Breast epithelium (tissue), 4 donors: ENCODE measurements around the gene SRC. TPM values are rescaled to one million over a fixed set of nuclear protein-coding genes. Genes with fewer than 3 reads are reported as not detected.

Experiments
- DNase-seq, 2 donors: peaks; one replicate each; pipeline ENCODE4 v3.0.0-alpha.2; 2019; ENCODE audit warnings: low spot score in 2 of 2
- H3K27ac ChIP-seq, 2 donors: fragments of 200-600 bp; sonication (generic) in 1 of 2; one replicate each; pipeline ENCODE4 v1.5.1; 2016 to 2019; ENCODE audit warnings: mild to moderate bottlenecking in 1 of 2
- H3K27me3 ChIP-seq, 2 donors: fragments of 200-600 bp; sonication (generic) in 1 of 2; one replicate each; pipeline versions ENCODE4 v1.5.1 to v1.6.0; 2017 to 2019; ENCODE audit warnings: control low read depth in 1 of 2, mild to moderate bottlenecking in 1 of 2
- H3K36me3 ChIP-seq: fragments of 200-600 bp; one replicate; pipeline ENCODE4 v1.5.1; 2019
- H3K4me1 ChIP-seq, 2 donors: fragments of 200-600 bp; sonication (generic); one replicate each; pipeline ENCODE4 v1.5.1; 2016 to 2019; ENCODE audit warnings: control low read depth in 1 of 2
- H3K4me3 ChIP-seq, 3 donors: fragments of 200-600 bp; sonication (generic); 1 replicate in 2 of 3; 2 replicates in 1 of 3; pipeline ENCODE4 v1.5.1; 2016 to 2019; ENCODE audit warnings: mild to moderate bottlenecking in 3 of 3, moderate library complexity in 2 of 3
- H3K9me3 ChIP-seq, 2 donors: fragments of 200-600 bp; sonication (generic) in 1 of 2; one replicate each; pipeline ENCODE4 v1.5.1; 2016 to 2019; ENCODE audit warnings: control low read depth in 1 of 2
- CTCF ChIP-seq, 3 donors: fragments of 450-650 bp; IDR thresholded peaks; one replicate each; pipeline ENCODE4 v1.5.1; 2016 to 2017; ENCODE audit warnings: antibody characterized with exemption in 3 of 3, mild to moderate bottlenecking in 3 of 3, moderate library complexity in 3 of 3
- POLR2A ChIP-seq: fragments of 450-650 bp; IDR thresholded peaks from one replicate; pipeline ENCODE4 v1.6.1; 2016; ENCODE audit warnings: antibody characterized with exemption, mild to moderate bottlenecking, moderate library complexity
- POLR2AphosphoS5 ChIP-seq, 3 donors: sonication (generic); formaldehyde crosslinking; IDR thresholded peaks; one replicate each; pipeline ENCODE4 v1.6.1; 2017; ENCODE audit warnings: antibody characterized with exemption in 3 of 3
- intact Hi-C: fragments of 100-400 bp; cut with DNase I; formaldehyde crosslinking; loops from one replicate; pipeline ENCODE4 v1.15.1; 2023; ENCODE audit warnings: low total_unique reads
- total RNA-seq, 3 donors: library from RNA; depleted of rRNA; stranded (reverse); fragments of >200 nt; gene quantifications; one replicate each; pipeline ENCODE4 v1.1.0, GENCODE V29; 2016

The SRC gene
- total RNA-seq, 3 donors from 2014 or later = 12.8 to 25.6 (median 20.6) TPM

DNA sequence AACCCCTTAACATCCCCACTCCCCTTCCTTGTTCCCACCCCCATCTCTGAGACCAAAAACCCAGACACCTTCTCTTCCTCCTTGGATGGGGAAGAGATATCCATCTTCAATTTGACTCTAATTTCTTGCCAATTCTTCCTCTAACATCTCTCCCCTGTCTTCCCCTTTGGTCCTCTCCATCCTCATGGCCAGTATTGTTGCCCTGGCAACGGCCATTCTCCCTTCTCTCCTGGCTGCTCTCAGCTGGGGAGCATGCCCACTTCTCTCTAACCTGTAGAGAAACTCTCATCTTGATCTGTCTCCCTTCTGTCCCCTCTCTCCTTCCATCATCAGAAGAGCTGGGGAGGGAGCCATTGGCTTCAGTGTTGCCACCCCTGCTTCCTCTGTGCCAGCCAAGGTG, 86.7 kb downstream of the SRC start:
- no peak overlapping the region for H3K27ac ChIP-seq
- H3K4me1 ChIP-seq = no peaks in the 10 kb centered on the region
- no peak for DNase-seq
- no peak overlapping the region for H3K4me3 ChIP-seq
- intact Hi-C loops = no loop called here
- TF ChIP-seq CTCF (IDR thresholded peaks at IDR 0.05) (no peak), POLR2AphosphoS5 (IDR thresholded peaks at IDR 0.05) (no peak), POLR2A (no peak)
- H3K27me3 ChIP-seq = no peaks in the 10 kb centered on the region
- no peaks in the 10 kb centered on the region for H3K36me3 ChIP-seq
- H3K9me3 ChIP-seq = no peaks in the 10 kb centered on the region

DNA sequence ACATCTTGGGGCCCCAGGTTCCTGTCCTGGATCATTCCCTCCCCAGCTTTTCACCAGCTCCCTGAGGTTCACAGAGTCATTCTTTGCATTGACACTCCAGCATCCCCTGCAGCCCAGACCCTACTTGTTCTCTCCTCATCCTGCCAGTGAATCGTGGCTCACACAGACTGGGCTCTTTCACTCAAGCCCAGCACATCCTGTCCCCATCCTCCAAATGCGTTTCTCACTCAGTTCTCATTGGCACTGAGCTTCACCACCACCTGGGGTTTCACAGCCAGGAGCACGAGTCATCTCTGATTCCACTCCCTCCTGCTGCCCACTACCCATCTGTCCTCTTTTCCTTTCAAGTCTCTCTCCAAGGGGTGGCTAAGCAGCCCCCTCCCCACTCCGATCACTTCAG, 89.7 kb downstream of the SRC start:
- Histone ChIP-seq H3K27me3 (no peaks in the 10 kb centered on the region), H3K4me1 (no peaks in the 10 kb centered on the region), H3K9me3 (no peaks in the 10 kb centered on the region), H3K4me3 (no peak overlapping the region), H3K36me3 (no peaks in the 10 kb centered on the region), H3K27ac (no peak overlapping the region)
- TF ChIP-seq CTCF (IDR thresholded peaks at IDR 0.05) (no peak), POLR2A (no peak), POLR2AphosphoS5 (IDR thresholded peaks at IDR 0.05) (no peak)
- intact Hi-C loops = loop anchor here (1.0 kb wide), 1 partner anchor 32 kb away; no protein-coding TSS in a partner anchor
- no peak for DNase-seq

GRCh38 chr20:37436527-37437186, 90.7 kb downstream of the SRC start:
- no peak for DNase-seq
- intact Hi-C loops = no loop called here
- no peak overlapping the region for H3K4me3 ChIP-seq
- no peaks in the 10 kb centered on the region for H3K9me3 ChIP-seq
- no peaks in the 10 kb centered on the region for H3K4me1 ChIP-seq
- H3K27me3 ChIP-seq = no peaks in the 10 kb centered on the region
- H3K27ac ChIP-seq = no peak overlapping the region
- TF ChIP-seq POLR2AphosphoS5 (IDR thresholded peaks at IDR 0.05) (no peak), CTCF (IDR thresholded peaks at IDR 0.05) (no peak)
- H3K36me3 ChIP-seq = no peaks in the 10 kb centered on the region

GRCh38 chr20:37437676-37438075, 91.7 kb downstream of the SRC start:
- no peak for DNase-seq
- no peak for TF ChIP-seq CTCF (IDR thresholded peaks at IDR 0.05)
- no peak for TF ChIP-seq POLR2A
- no peak for TF ChIP-seq POLR2AphosphoS5 (IDR thresholded peaks at IDR 0.05)
- Histone ChIP-seq H3K36me3 (no peaks in the 10 kb centered on the region), H3K27ac (no peak overlapping the region), H3K4me1 (no peaks in the 10 kb centered on the region), H3K4me3 (no peak overlapping the region), H3K9me3 (no peaks in the 10 kb centered on the region), H3K27me3 (no peaks in the 10 kb centered on the region)
- intact Hi-C loops = no loop called here

GRCh38 chr20:37438464-37439222, 92.7 kb downstream of the SRC start:
- Histone ChIP-seq H3K4me3 (no peak overlapping the region), H3K36me3 (no peaks in the 10 kb centered on the region), H3K27ac (no peak overlapping the region), H3K27me3 (no peaks in the 10 kb centered on the region), H3K4me1 (no peaks in the 10 kb centered on the region), H3K9me3 (no peaks in the 10 kb centered on the region)
- no peak for DNase-seq
- intact Hi-C loops = no loop called here
- no peak for TF ChIP-seq POLR2A
- no peak for TF ChIP-seq POLR2AphosphoS5 (IDR thresholded peaks at IDR 0.05)
- no peak for TF ChIP-seq CTCF (IDR thresholded peaks at IDR 0.05)
